GM12878 (cell line): ENCODE results near the gene TP63. TPM values are rescaled to one million over a fixed set of nuclear protein-coding genes. Genes with fewer than 3 reads are reported as not detected.
A peak's percentile ranks its signal among the peaks of the same experiment; 100 is the strongest.

Source experiments
- ATAC-seq: fragments of 200-7000 bp; cut with Tn5 transposase; 3 replicates; pipeline ENCODE4 v1.9.1; 2020; ENCODE audit warnings: mild to moderate bottlenecking, moderate library complexity
- BruUV-seq: library from RNA; stranded (reverse); fragments of 400-500 nt; replicated peaks from 2 replicates; lab custom pipeline; 2021; lab: Mats Ljungman, UMichigan
- CTCF ChIA-PET: fragments of 300-600 bp; sonication (Branson Sonifier 250); formaldehyde crosslinking; extraction: SDS; loops from one replicate; lab custom pipeline; 2021; ENCODE audit warnings: inconsistent platforms; lab: Yijun Ruan, JAX
- POLR2A ChIA-PET: fragments of 350-600 bp; formaldehyde crosslinking; extraction: SDS; loops from one replicate; lab custom pipeline; 2021; ENCODE audit warnings: inconsistent platforms; lab: Charles Lee
- RAD21 ChIA-PET: fragments of 300-600 bp; sonication (Branson Sonifier 250); formaldehyde crosslinking; loops from one replicate; lab custom pipeline; 2023; ENCODE audit warnings: antibody characterized with exemption; ENCODE audit not compliant: unreplicated experiment; lab: Charles Lee
- SMC1A ChIA-PET: fragments of 300-600 bp; sonication (Branson Sonifier 250); formaldehyde crosslinking; loops from one replicate; lab custom pipeline; 2023; ENCODE audit not compliant: unreplicated experiment, uncharacterized antibody; lab: Charles Lee
- DNase-seq: peaks from one replicate; pipeline ENCODE4 v3.0.0-alpha.2; 2011; ENCODE audit warnings: low read depth, low spot score
- FAIRE-seq: peaks from 3 replicates; lab custom pipeline; 2011; peaks lifted over from hg19 to GRCh38; lab: Jason Lieb, UNC
- H2AFZ ChIP-seq: 2 replicates; pipeline ENCODE4 v1.6.0; 2011; ENCODE audit warnings: low read depth, low read length, control low read depth; ENCODE audit not compliant: control insufficient read depth
- H3K27ac ChIP-seq: 2 replicates; pipeline ENCODE4 v1.5.1; 2011; ENCODE audit warnings: control low read depth; ENCODE audit not compliant: control insufficient read depth, insufficient read depth
- H3K27me3 ChIP-seq, 2 experiments: replicated peaks in 1 of 2; 2 replicates each; pipeline versions ENCODE4 v1.6.0 to v1.6.1; 2011; ENCODE audit warnings: low read length in 1 of 2; ENCODE audit not compliant: control insufficient read depth in 2 of 2, insufficient read depth in 2 of 2
- H3K36me3 ChIP-seq, 2 experiments: 2 replicates each; pipeline ENCODE4 v1.5.1; 2011; ENCODE audit warnings: low read length in 1 of 2; ENCODE audit not compliant: control insufficient read depth in 2 of 2, insufficient read depth in 2 of 2
- H3K4me1 ChIP-seq: 2 replicates; pipeline ENCODE4 v1.6.1; 2011; ENCODE audit warnings: mild to moderate bottlenecking, low read length, moderate library complexity, mixed read lengths; ENCODE audit not compliant: control insufficient read depth, insufficient read depth
- H3K4me2 ChIP-seq: 2 replicates; pipeline ENCODE4 v1.6.0; 2011; ENCODE audit warnings: control low read depth; ENCODE audit not compliant: control insufficient read depth, insufficient read depth
- H3K4me3 ChIP-seq: fragments of 200-600 bp; sonication (generic); 2 replicates; pipeline ENCODE4 v1.5.1; 2016
- H3K79me2 ChIP-seq: 2 replicates; pipeline ENCODE4 v1.6.0; 2011; ENCODE audit warnings: low read length; ENCODE audit not compliant: control insufficient read depth, insufficient read depth
- H3K9ac ChIP-seq: 2 replicates; pipeline ENCODE4 v1.8.0; 2011; ENCODE audit warnings: low read length, control low read depth, mixed read lengths; ENCODE audit not compliant: control insufficient read depth, insufficient read depth
- H3K9me3 ChIP-seq: replicated peaks from 3 replicates; pipeline ENCODE4 v1.5.1; 2011; ENCODE audit warnings: mild to moderate bottlenecking, low read length; ENCODE audit not compliant: control insufficient read depth, insufficient read depth
- H4K20me1 ChIP-seq: 2 replicates; pipeline ENCODE4 v1.6.0; 2011; ENCODE audit not compliant: control insufficient read depth, insufficient read depth
- ASH2L ChIP-seq: fragments of 300-600, 200-600 bp; sonication (generic); IDR thresholded peaks from 2 replicates; pipeline ENCODE4 v1.6.1; 2017; ENCODE audit warnings: low read depth, mild to moderate bottlenecking, borderline replicate concordance
- BCL11A ChIP-seq: IDR thresholded peaks from 2 replicates; pipeline ENCODE4 v1.6.1; 2011; ENCODE audit warnings: low read depth, low read length
- CEBPB ChIP-seq, 2 experiments: fragments of 150-350 bp in 1 of 2; IDR thresholded peaks; 2 replicates each; pipeline ENCODE4 v1.6.1; 2012 to 2014; ENCODE audit warnings: low read depth in 2 of 2, low read length in 2 of 2, borderline replicate concordance in 1 of 2, inconsistent platforms in 1 of 2
- CHD1 ChIP-seq: IDR thresholded peaks from 2 replicates; pipeline ENCODE4 v1.6.1; 2012; ENCODE audit warnings: low read depth, low read length, improper control_type of control experiment
- CREB1 ChIP-seq: IDR thresholded peaks from 2 replicates; pipeline ENCODE4 v1.6.1; 2012; ENCODE audit warnings: low read depth, mild to moderate bottlenecking, inconsistent platforms
- CTCF ChIP-seq, 3 experiments: IDR thresholded peaks in 2 of 3; conservative IDR thresholded peaks in 1 of 3; 2 replicates each; pipeline ENCODE4 v1.5.1; 2011; ENCODE audit warnings: low read depth in 3 of 3, low read length in 3 of 3, mild to moderate bottlenecking in 3 of 3, control low read depth in 2 of 3, moderate library complexity in 2 of 3, inconsistent platforms in 1 of 3, mixed read lengths in 1 of 3; ENCODE audit not compliant: control insufficient read depth in 2 of 3, insufficient read depth in 1 of 3; ENCODE audit errors: extremely low read depth in 1 of 3
- EZH2 ChIP-seq: IDR thresholded peaks from 2 replicates; pipeline ENCODE4 v1.6.1; 2012; ENCODE audit warnings: low read depth, mild to moderate bottlenecking, control low read depth, inconsistent platforms, low read length, borderline replicate concordance; ENCODE audit not compliant: control insufficient read depth
- FOXM1 ChIP-seq: IDR thresholded peaks from 2 replicates; pipeline ENCODE4 v1.6.1; 2012; ENCODE audit warnings: low read depth, mild to moderate bottlenecking, inconsistent platforms, low read length, moderate library complexity
- JUNB ChIP-seq: IDR thresholded peaks from 2 replicates; pipeline ENCODE4 v1.6.1; 2016; ENCODE audit warnings: antibody characterized with exemption, mild to moderate bottlenecking
- JUND ChIP-seq: IDR thresholded peaks from 2 replicates; pipeline ENCODE4 v1.6.1; 2012; ENCODE audit warnings: low read depth, mild to moderate bottlenecking, low read length, improper control_type of control experiment, moderate library complexity
- MAX ChIP-seq: IDR thresholded peaks from 2 replicates; pipeline ENCODE4 v1.6.1; 2012; ENCODE audit warnings: low read depth, low read length, improper control_type of control experiment
- MYB ChIP-seq: fragments of 150-350 bp; IDR thresholded peaks from 2 replicates; pipeline ENCODE4 v1.6.1; 2014; ENCODE audit warnings: mild to moderate bottlenecking, low read depth, low read length, borderline replicate concordance
- NFIC ChIP-seq: IDR thresholded peaks from 2 replicates; pipeline ENCODE4 v1.6.1; 2012; ENCODE audit warnings: low read depth, mild to moderate bottlenecking, inconsistent platforms, low read length, moderate library complexity
- NR2F1 ChIP-seq: fragments of 450-650 bp; conservative IDR thresholded peaks from 2 replicates; pipeline ENCODE4 v1.6.1; 2017; ENCODE audit warnings: mild to moderate bottlenecking
- PKNOX1 ChIP-seq: fragments of 450-650 bp; IDR thresholded peaks from 2 replicates; pipeline ENCODE4 v1.6.1; 2016; ENCODE audit warnings: mild to moderate bottlenecking
- POLR2A ChIP-seq: IDR thresholded peaks from 2 replicates; pipeline ENCODE4 v1.6.1; 2011; ENCODE audit warnings: low read depth, mild to moderate bottlenecking, low read length
- RAD51 ChIP-seq: fragments of 450-650 bp; IDR thresholded peaks from 2 replicates; pipeline ENCODE4 v1.6.1; 2016; ENCODE audit warnings: moderate library complexity, mild to moderate bottlenecking, inconsistent platforms
- SIN3A ChIP-seq: IDR thresholded peaks from 2 replicates; pipeline ENCODE4 v1.6.1; 2012; ENCODE audit warnings: low read depth, low read length, improper control_type of control experiment
- SRF ChIP-seq, 2 experiments: IDR thresholded peaks; 2 replicates each; pipeline ENCODE4 v1.6.1; 2011; ENCODE audit warnings: low read depth in 2 of 2, low read length in 2 of 2, mild to moderate bottlenecking in 1 of 2, moderate library complexity in 1 of 2
- ZBED1 ChIP-seq: IDR thresholded peaks from 2 replicates; pipeline ENCODE4 v1.6.1; 2016; ENCODE audit warnings: borderline replicate concordance
- ZNF274 ChIP-seq: IDR thresholded peaks from one replicate; pipeline ENCODE4 v1.8.0; 2011; ENCODE audit not compliant: insufficient read length, insufficient read depth
- WGBS: methylation state at CpG from one replicate; pipeline ENCODE4 v1.1.6; 2016; ENCODE audit warnings: low lambda C conversion rate; ENCODE audit not compliant: insufficient replicate concordance, insufficient coverage; ENCODE audit errors: missing lambda C conversion rate; 5-methylcytosine and 5-hydroxymethylcytosine counted together
- in situ Hi-C: fragments of 300-500 bp; cut with MboI; formaldehyde crosslinking; loops from 9 replicates; pipeline ENCODE4 v1.14.3; 2018; ENCODE audit warnings: mixed read lengths
- intact Hi-C: fragments of 100-400 bp; cut with micrococcal nuclease; formaldehyde crosslinking; loops from one replicate; pipeline ENCODE4 v1.14.2; 2022; ENCODE audit not compliant: unreplicated experiment
- polyA plus RNA-seq, 11 experiments: library from polyadenylated mRNA; depleted of rRNA in 4 of 11; unstranded in 6 of 11; stranded (reverse) in 5 of 11; fragments of >200 nt; fragmentation: Nextera tagmentation in 4 of 11; fragmentation: Illumina TruSeq in 1 of 11; extraction: Ambion mirVana in 4 of 11; extraction: Trizol in 1 of 11; gene quantifications; 1 replicate in 1 of 11; 2 replicates in 10 of 11; pipeline versions ENCODE4 v1.2.1 to v1.2.3, GENCODE V29; 2011 to 2016; ENCODE audit warnings: inconsistent platforms in 2 of 11, missing spikeins in 2 of 11, low read depth in 1 of 11
- total RNA-seq, 4 experiments: library from RNA; depleted of rRNA in 3 of 4; stranded (reverse); fragments of >200 nt in 3 of 4; fragmentation: Illumina TruSeq in 1 of 4; extraction: Trizol in 1 of 4; gene quantifications; 2 replicates each; pipeline versions ENCODE4 v1.2.1 to v1.2.3, GENCODE V29; 2013 to 2021

TP63 gene
- total and polyA plus RNA-seq, 10 of the 15 experiments (the other 5 are each of a cell fraction or from before 2014, with no cell fraction given), result 1.4 to 10.8 (median 6.2) TPM

- FAIRE-seq (peak; percentile 88), ATAC-seq (peak; percentile 95), DNase-seq (peak; percentile 91)
- ChIA-PET RAD21 (interaction anchor here (0.6 to 2.4 kb wide), 9 partner anchors 11 to 314 kb away, joined by 3 to 10 read pairs (median 3); partner anchors contain the start of gene TP63), SMC1A (interaction anchor here (0.5 to 7.5 kb wide), 25 partner anchors 9 to 1788 kb away, joined by 3 to 58 read pairs (median 4); partner anchors contain the start of gene TP63), POLR2A (interaction anchor here (1.0 kb wide), 1 partner anchor 14 kb away, joined by 3 read pairs; no protein-coding TSS in a partner anchor), CTCF (interaction anchor here (0.6 to 2.8 kb wide), 12 partner anchors 8 to 228 kb away, joined by 3 to 8 read pairs (median 3); partner anchors contain the start of gene TP63)
- peaks cover 18% of the 10 kb centered on the region for H3K4me1 ChIP-seq
- H3K9ac ChIP-seq, result no peak overlapping the region
- no peaks in the 10 kb centered on the region for H3K36me3 ChIP-seq
- H4K20me1 ChIP-seq, result no peaks in the 10 kb centered on the region
- peak overlapping the region; percentile 48 for H3K27ac ChIP-seq
- 8% methylated on average over 7 of the region's 7 CpGs for WGBS
- peak overlapping the region; percentile 36 for H3K4me2 ChIP-seq
- no peaks in the 10 kb centered on the region for H3K79me2 ChIP-seq
- H3K4me3 ChIP-seq, result peak overlapping the region; percentile 30; the same call in 1 of the 2 replicates
- H2AFZ ChIP-seq, result no peak overlapping the region
- H3K27me3 ChIP-seq, result no peaks in the 10 kb centered on the region
- intact Hi-C loops (loop anchor here (5.0 kb wide), 2 partner anchors 45 to 85 kb away; partner anchors contain the start of gene TP63), in situ Hi-C loops (no loop called here)
- no peaks in the 10 kb centered on the region; the same call in 1 of the 3 replicates for H3K9me3 ChIP-seq
- BruUV-seq, result no TSS peak
- TF ChIP-seq MAX (no peak), POLR2A (no peak), ZNF274 (no peak), CEBPB (IDR thresholded peaks at IDR 0.05; ENCODE audit: borderline replicate concordance in 1 of 2, low read depth in 2 of 2, low read length in 2 of 2) (peak in 1 of 2 experiments; percentile 68; a peak in 1 of 4 replicates), CHD1 (no peak), SRF (IDR thresholded peaks at IDR 0.05; ENCODE audit: low read depth in 2 of 2, low read length in 2 of 2) (peak in 1 of 2 experiments; percentile 80; a peak in 2 of 4 replicates), CREB1 (peak; percentile 68; the same call in 1 of the 2 replicates), EZH2 (no peak), ZBED1 (peak; percentile 91), BCL11A (peak; percentile 68), ASH2L (0 out of 2 replicates have a peak, but pooled peaks have one; percentile 18), JUNB (peak; percentile 90), MYB (no peak), JUND (no peak; the same call in 1 of the 2 replicates), NFIC (peak; percentile 99), CTCF (IDR thresholded peaks at IDR 0.05 in 2 of 3, conservative IDR thresholded peaks at IDR 0.05 in 1 of 3; ENCODE audit: control insufficient read depth in 2 of 3, extremely low read depth in 1 of 3, insufficient read depth in 1 of 3, low read depth in 3 of 3, low read length in 3 of 3) (no peak), PKNOX1 (no peak; the same call in 1 of the 2 replicates), SIN3A (no peak), RAD51 (no peak), NR2F1 (peak; percentile 91), FOXM1 (peak; percentile 97)
Measured at GRCh38 chr3:189586941-189587663, 44.1 kb upstream of the TP63 start.
